GM12801 (cell line): ENCODE data around the gene TRPM1.

Experiments
- TF ChIP-seq, protein P1 (sequence below): IDR thresholded peaks from one replicate; pipeline ENCODE4 v1.5.1; 2011; ENCODE audit warnings: control low read depth; ENCODE audit not compliant: insufficient read length; ENCODE audit errors: extremely low read depth

TRPM1 gene

DNA sequence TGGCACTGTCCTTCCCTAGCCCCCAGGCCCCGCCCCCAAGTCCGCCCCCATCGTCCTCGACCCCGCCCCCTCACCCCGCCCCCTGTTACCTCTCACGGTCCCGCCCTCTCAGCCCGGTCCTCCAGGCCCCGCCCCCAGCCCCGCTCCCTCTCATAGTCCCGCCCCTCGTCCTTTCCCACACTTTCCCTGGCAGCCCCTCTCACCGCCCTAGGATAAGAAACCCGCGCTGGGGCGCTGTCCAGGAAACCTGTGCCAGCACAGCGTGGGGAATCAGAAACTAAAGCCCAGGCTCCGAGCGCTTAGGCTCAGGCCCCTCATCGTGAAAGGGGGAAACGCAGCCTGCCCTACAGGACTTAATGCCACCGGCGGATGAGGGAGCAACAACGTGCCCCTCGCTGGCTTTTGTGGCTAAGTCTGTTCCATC is 20.9 kb downstream of the TRPM1 start:
- TF ChIP-seq, protein P1, sequence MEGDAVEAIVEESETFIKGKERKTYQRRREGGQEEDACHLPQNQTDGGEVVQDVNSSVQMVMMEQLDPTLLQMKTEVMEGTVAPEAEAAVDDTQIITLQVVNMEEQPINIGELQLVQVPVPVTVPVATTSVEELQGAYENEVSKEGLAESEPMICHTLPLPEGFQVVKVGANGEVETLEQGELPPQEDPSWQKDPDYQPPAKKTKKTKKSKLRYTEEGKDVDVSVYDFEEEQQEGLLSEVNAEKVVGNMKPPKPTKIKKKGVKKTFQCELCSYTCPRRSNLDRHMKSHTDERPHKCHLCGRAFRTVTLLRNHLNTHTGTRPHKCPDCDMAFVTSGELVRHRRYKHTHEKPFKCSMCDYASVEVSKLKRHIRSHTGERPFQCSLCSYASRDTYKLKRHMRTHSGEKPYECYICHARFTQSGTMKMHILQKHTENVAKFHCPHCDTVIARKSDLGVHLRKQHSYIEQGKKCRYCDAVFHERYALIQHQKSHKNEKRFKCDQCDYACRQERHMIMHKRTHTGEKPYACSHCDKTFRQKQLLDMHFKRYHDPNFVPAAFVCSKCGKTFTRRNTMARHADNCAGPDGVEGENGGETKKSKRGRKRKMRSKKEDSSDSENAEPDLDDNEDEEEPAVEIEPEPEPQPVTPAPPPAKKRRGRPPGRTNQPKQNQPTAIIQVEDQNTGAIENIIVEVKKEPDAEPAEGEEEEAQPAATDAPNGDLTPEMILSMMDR = no peak

DNA sequence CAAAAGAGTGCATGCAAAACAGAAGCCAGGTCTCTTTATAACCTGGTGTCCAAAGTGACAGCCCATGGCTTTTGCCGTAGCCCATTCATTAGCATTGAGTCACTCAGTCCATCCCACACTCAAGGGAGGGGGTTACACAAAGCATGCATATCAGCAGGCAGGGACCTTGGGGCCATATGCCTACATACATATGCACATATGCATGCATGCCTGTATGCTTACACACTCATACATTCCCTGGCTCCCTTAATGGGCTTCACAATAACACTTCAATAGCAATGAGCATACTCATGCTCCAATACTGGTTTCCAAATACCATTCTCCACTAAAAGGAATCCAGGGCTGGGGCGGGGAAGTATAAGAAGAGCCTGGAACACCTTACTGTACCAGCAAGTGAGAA is 22.0 kb downstream of the TRPM1 start:
- TF ChIP-seq, protein P1 = no peak

DNA sequence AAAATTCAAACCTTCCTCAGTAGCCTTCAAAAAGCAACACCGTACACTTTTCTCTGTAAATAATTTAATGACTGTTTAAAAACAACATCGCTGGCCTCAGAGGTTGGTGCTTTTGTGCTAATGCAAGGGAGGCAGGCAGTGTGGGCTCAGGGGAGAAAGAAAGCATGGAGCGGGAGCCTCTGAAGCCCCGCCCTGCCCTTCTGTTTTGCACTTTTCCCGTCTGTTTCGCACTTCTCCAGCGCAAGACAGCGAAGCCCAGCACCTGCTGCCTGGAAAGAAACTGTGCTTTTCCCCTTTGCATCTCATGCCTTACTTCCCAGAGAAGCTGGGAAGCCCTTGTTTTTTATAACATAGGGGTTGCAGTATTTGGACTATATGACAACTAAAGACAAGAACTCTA is 23.1 kb downstream of the TRPM1 start:
- TF ChIP-seq, protein P1 = no peak

DNA sequence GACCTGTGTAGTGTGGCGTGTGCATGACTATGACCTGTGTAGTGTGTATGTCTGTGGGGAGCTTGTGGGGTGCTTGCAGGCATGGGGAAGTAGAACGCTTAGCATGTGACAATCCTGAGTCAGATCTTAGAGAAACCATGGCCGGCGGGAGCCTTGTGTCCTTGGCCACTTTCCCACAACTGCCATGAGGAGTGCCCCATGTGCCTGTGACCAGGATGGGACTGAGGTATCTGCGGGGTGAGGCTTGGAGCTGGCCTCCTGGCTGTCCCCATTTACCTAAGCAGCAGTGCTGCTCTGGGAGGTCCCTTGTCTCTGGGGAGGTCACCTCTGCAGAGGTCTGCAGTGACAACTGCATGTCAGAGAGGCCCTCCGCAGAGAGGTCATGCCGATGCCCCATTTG is 23.6 kb downstream of the TRPM1 start:
- TF ChIP-seq, protein P1 = no peak

DNA sequence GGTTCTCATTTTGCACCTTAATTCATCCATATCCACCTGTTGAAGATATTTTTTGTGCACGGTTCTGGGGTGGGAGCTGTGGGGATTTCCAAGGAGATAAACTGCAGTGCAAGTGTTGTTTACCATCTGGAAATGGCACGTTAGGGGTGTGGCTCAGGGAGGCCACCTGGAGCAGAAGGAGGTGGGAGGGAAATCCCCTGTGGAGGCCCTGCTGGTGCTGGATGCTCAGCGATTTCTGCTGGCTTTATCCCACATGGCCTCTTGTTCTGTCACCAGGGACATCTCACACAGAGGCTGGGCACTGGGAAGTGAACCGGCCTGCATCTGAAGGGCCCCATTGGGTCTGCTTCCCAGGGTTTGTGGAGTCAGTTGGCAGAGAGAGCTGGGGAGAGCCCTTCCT is 24.3 kb downstream of the TRPM1 start:
- TF ChIP-seq, protein P1 = no peak

DNA sequence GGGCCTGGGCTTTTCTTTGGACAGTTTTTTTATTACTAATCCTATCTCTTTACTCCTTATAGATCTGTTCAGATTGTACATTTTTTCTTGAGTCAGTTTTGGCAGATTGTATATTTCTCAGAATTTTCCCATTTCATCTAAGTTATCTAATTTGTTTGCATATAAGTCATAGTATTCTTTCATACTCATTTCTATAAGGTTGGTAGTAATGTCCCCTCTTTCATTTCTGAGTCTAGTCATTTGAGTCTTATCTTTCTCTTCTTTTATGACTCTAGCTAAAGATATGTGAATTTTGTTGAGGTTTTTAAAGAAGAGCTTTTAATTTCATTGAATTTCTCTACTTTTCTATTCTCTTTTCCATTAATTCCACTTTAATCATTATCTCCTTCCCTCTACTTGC is 27.2 kb downstream of the TRPM1 start:
- TF ChIP-seq, protein P1 = no peak

DNA sequence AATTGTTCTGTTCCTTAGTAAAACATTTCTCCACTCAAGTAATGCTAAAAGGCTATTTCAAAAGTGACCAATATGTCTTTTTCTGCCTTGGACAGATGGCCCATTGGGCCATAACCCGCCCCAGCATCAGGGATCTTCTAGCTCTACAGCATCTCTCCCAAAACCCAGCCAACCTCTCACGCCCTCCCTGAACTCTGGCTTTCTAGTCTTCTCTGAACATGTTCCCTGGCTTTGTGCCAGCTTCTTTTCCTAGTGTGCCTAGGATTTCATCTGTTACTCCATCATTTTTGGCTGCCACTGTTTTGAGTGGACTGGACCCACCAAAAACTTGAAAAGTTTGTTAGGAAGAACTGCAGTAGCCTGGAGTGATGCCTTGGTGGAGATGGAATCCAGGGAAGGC is 30.7 kb downstream of the TRPM1 start:
- TF ChIP-seq, protein P1 = no peak

DNA sequence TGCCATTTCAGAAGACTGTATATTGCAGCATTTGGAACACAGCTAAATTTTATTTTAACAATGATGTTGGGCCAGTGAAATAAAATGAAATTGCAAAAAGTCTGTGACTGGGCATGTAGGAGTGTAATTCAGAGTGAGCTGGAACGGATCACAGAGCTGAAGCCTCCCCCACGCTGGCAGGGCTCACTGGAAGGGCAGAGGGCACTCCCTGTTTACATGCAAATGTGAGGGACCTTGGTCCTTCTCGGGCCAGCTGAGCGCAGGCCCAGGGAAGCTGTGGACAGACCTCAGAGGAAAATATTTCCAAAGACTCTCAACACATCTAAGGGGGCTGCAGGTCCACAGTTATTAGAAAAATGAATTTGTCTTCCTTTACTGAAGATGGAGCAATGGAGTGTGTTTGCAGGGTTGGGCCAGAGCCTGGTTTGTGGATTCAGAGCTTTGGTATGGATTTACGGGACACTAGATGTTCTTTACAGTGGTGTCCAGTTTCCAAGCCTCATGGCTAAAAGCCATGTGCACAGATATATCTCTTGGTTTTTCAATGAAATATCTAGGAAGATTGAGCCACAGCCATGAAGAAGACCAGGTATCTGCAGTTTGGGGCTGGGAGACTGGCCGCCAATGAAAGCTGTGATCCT is 32.0 kb downstream of the TRPM1 start:
- TF ChIP-seq, protein P1 = no peak
